GM23338 (cell line): ENCODE results near the gene SLA2.

Experiments used
- CTCF ChIP-seq, 2 experiments: fragments of 200-600 bp in 1 of 2; sonication (generic) in 1 of 2; conservative IDR thresholded peaks; 2 replicates each; pipeline versions ENCODE4 v1.5.1 to v1.6.1; 2016 to 2017; ENCODE audit warnings: antibody characterized with exemption in 2 of 2, low read depth in 2 of 2, mild to moderate bottlenecking in 2 of 2, moderate library complexity in 1 of 2
- EZH2 ChIP-seq: fragments of 200-600 bp; sonication (generic); IDR thresholded peaks from one replicate; pipeline ENCODE4 v1.8.0; 2017; ENCODE audit warnings: antibody characterized with exemption, mild to moderate bottlenecking, low read depth; ENCODE audit not compliant: unreplicated experiment
- EZH2phosphoT487 ChIP-seq: fragments of 200-600 bp; sonication (generic); IDR thresholded peaks from one replicate; pipeline ENCODE4 v1.8.1; 2018; ENCODE audit warnings: antibody characterized with exemption; ENCODE audit not compliant: unreplicated experiment

- TF ChIP-seq EZH2phosphoT487 (no peak), CTCF (conservative IDR thresholded peaks at IDR 0.05; ENCODE audit: low read depth in 2 of 2) (no peak), EZH2 (no peak)
Measured at GRCh38 chr20:36688630-36689029, 42.6 kb upstream of the SLA2 start.
